NCI-H2227 (cell line): ENCODE data around the gene ZNF215.
"Not testable (repeated sequence)": the region's sequence is repeated elsewhere in the genome, so short reads cannot be mapped to it uniquely, and the experiment has no call there.

Experiments used
- DNase-seq: peaks from one replicate; lab custom pipeline; 2025; ENCODE audit not compliant: unreplicated experiment; lab: John Stamatoyannopoulos, UW

ZNF215 gene

DNA sequence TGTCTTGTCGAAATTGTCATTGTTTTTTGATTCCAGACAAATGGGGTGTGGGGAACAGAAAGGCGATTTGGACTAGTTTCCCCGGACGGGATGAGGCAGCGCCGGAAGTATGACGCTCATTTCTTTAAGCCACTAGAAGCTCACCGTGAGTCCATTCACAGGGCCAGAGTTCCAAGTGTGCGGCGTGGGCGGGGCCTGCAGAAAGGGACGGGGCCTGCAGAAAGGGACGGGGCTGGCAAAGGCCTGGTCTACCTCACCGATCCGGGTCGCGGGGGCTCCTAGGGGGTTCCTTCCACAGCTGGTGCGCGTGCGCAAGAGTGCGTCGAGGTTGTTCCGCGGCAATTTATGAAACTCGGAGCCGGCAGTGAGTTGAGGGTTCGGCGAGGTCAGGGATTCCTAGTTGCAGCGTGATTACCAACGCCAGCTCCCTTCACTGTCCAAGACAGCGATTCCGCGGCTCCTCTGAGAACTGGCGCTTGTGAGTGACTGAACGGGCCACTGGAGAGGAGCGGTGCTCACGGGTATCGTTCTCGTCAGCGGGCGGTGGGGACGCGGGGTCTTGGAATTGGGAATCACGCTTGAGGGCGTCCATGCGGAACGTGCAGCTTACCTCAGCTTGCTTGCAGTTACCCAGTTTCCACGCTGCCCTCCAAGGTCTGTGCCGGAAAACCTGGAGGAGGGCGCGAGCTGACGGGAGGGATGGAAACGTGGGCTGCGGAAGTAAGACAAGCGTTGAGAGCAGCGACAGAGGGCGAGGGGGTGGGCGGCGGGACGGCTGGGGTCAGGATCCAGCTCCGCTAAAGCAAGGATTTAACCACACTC is at the start of gene ZNF215:
ZNF215 (plus strand) TSS at position 219 of the 822 bp plus-strand sequence. CDS start 5,847 bp downstream, outside the sequence.
- DNase-seq, result peak; percentile 38

DNA sequence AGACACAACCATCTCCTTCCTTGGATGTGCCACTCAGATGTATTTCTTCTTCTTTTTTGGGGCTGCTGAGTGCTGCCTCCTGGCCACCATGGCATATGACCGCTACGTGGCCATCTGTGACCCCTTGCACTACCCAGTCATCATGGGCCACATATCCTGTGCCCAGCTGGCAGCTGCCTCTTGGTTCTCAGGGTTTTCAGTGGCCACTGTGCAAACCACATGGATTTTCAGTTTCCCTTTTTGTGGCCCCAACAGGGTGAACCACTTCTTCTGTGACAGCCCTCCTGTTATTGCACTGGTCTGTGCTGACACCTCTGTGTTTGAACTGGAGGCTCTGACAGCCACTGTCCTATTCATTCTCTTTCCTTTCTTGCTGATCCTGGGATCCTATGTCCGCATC is 49.3 kb upstream of the ZNF215 start:
- no peak for DNase-seq

DNA sequence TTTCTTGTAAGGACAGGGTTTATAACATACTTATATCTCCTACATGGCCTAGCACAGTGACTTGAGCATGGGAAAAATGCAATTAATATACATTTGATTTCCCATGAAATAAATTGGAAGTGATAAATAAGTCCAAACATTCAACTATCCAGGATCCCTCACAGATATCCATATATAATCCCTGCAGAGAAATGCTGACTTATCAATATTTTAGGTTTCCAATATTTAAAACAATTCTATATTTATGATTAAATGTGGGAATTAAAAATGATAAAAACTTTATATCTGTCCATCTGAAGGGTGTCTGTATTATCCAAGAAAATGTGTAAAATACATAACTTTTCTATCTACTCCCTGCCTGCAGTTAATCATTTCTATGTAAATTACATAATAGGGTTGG is 43.5 kb upstream of the ZNF215 start:
- no peak for DNase-seq

DNA sequence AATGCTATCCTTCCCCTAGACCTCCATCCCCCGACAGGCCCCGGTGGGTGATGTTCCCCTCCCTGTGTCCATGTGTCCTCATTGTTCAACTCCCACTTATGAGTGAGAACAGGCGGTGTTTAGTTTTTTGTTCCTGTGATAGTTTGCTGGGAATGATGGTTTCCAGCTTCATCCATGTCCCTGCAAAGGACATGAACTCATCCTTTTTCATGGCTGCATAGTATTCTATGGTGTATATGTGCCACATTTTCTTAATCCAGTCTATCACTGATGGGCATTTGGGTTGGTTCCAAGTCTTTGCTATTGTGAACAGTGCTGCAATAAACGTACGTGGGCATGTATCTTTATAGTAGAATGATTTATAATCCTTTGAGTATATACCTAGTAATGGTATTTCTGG is 38.5 kb upstream of the ZNF215 start:
- DNase-seq, result not testable (repeated sequence)

DNA sequence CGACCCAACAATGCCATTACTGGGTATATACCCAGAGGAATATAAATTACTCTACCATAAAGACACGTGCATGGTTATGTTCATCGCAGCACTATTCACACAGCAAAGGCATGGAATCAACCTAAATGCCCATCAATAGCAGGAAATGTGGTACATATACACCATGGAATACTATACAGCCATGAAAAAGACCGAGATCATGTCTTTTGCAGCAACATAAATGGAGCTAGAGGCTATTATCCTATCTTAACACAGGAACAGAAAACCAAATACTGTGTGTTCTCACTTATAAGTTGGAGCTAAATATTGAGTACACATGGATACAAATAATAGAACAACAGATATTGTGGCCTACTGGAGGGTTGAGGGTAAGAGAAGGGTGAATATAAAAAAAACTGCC is 37.4 kb upstream of the ZNF215 start:
- no peak for DNase-seq

DNA sequence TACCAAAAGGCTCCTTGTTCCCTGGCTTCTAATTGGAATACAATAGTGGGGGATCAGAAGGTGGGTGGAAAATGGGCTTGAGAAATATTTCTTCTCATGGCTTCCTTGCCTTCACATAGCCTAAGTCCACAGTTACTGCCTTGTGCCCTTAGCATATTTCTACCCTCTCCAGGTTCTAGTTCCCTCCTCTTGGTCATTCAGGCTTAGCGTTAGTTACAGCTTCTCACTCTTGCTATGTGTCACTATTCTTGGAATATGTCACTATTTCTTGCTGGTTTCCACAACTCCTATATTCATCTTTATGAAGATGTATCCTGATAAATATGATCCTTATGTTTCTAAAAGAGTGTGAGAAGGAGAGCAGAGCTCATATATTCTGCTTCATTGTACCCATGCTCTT is 36.4 kb upstream of the ZNF215 start:
- DNase-seq, result no peak

DNA sequence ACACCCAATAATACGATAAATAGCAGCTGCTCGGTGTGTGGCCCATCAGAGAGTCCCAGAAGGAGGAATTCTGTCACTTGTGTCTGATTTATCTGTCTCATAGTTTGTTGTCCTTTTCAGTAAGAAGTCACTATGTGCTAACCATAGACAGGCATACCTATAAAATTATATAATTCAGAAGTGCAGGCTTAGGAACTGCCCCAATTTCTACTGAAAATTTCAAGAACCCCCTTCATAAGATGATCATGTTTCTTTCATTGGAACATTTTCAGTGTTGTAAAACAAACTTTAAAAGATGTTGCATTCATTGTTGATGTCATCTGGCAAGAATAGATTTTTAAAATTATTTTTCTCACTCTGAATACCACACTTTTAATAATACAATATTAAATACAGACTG is 33.8 kb upstream of the ZNF215 start, which contains the start of gene OR2D2:
OR2D2 (minus strand) TSS at position 101 of the 400 bp plus-strand sequence; CDS start at position 101, 0 bp downstream.
- DNase-seq, result no peak

DNA sequence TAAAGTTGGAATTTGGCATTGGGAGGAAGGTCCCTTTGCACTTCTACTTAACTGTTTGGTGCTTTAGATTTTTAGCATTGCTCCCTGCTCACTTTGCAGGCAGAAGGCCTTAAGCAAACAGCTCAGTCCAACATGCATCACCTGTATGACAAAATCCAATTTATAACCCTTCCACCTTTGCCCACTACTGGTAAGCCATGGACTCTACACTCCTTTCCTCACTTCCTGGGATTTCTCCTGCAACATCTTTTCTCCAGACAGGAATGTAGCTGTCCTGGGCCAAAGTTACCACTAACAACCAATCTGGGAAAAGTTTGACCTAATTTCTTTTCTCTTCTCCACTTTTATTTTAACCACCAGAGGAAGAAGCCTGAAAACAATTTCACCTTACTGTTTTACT is 32.1 kb upstream of the ZNF215 start:
- DNase-seq, result no peak

DNA sequence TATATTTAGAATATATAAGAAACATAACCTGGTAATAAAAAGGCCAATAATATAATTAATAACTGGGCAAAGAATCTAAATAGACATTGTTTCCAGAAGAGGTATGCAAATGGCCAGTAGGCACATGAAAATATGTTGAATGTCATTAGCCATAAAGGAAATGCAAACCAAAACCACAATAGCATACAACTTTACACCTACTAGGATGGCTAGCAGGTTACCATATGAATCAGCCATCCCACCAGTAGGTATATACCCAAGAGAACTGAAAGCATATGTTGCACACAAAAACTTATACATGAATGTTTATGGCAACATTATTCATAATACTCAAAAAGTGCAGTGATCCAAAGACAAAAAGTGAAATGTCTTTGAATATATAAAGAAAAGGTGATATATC is 31.2 kb upstream of the ZNF215 start:
- DNase-seq, result no peak

DNA sequence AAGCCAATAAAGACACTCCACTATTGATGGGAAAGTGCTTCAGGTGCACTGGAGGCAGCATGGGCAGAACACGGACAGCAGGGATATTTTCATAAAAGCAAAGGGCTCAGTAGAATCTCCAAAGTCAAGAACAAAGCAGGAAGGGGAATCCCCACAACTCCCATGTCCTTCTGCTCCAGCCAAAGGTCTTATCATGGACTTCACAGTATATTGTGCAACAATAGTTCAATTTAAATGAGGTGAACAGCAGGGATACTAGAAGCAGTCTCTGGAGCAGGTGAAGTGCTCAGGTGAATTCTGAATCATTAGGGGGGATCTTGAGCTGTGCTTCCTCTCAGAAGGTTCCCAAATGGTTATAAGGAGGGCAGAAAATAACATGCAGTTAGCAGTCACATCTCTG is 27.3 kb upstream of the ZNF215 start:
- no peak for DNase-seq

DNA sequence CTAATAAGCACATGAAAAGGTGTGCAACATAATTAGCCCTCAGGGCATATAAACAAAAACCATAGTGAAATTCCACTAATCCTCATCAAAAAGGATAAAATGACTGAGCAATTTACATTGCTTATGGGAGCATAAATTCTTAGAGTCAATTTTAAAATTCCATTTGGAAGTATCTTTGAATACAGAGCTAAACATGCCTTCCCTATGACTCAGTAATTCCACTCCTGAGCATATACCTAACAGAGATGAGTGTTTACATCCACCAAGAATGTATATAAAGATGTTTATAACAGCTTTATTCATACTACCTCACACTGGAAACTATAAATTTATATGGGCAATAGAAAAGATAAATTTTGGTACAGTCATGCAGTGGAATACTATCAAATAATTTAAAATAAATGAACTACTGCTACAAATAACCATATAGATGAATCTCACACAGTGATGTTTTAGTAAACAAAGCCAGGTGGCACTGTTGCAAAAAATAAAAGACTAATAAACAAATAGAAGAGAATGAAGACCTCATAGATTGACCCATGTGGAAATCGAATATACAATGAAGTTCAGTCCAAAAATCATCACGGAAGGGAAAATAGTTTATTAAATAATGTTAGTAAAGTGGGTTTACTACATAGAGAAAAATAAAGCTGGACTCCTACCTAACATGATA is 25.8 kb upstream of the ZNF215 start:
- no peak for DNase-seq

DNA sequence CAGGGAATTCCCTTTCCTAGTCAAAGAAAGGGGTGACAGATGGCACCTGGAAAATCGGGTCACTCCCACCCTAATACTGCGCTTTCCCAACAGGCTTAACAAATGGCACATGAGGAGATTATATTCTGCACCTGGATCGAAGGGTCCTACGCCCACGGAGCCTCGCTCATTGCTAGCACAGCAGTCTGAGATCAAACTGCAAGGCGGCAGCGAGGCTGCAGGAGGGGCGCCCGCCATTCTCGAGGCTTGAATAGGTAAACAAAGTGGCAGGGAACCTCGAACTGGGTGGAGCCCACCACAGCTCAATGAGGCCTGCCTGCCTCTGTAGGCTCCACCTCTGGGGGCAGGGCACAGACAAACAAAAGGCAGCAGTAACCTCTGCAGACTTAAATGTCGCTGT is 21.4 kb upstream of the ZNF215 start:
- not testable (repeated sequence) for DNase-seq

DNA sequence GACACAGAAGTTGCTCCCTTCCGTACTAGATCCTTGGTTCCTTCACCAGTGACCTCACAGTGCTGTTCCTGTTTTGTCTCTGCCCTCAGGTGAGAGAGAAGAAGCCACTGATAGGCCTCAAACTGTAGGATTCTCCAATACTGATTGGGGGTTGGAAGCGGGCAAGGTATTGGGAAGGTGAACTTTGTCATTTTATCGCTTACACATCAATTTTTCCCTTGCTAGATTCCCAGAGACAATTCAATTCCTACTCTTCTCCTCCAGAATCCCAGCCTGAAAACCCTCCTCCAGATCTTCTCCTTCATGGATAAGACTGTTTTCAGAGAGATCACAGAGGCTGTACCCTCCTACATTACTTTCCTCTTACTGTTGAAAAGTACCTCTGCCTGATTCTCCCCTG is 14.8 kb upstream of the ZNF215 start:
- DNase-seq, result no peak

DNA sequence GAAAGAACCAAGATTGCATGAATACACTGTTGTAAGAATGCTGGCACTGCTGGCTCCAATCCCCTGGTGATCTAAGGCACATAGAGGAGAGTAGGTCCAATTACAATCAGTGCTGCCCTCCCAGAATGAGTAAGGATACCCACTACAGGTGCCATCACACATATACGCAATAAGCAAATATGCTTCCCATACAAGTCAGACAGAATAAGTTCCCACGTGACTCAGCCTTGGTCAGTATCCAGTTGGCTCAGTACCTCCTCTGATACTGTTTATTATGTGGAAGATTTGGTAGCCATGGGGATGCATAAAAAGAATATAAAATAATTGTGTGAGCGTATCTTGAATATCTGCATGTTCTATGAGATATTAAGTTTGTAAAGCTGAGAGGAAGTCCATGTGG is 14.3 kb upstream of the ZNF215 start:
- DNase-seq, result no peak

DNA sequence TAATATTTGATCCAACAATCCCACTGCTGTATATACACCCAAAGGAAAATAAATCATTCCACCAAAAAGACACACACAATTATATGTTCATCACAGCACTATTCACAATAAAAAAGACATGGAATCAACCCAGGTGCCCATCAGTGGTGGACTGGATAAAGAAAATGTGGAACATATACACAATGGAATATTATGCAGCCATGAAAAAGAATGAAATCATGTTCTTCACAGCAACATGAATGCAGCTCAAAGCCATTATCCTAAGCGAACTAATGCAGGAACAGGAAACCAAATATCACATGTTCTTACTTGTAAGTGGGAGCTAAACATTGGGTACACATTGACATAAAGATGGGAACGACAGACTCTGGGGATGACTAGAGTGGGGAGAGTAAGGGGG is 6.5 kb upstream of the ZNF215 start:
- DNase-seq, result no peak

DNA sequence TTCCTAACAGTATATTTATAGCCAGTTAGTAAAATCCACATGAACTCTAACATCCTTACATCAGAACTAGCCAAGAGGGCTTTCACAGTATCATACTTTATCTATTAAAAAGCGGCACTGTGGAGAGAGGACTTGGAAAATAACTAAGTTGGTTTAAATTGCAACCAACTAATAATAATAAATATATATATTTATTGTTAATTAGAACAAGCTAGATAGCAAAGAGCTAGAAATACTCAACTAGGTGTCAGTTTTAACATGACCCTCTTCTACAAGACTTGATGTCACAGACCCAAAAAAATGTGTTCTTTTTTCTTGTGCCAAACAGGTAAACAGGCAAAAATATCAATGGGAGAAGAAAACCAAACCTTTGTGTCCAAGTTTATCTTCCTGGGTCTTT is 5.5 kb upstream of the ZNF215 start, which contains the start of gene OR2D3:
OR2D3 (plus strand) TSS at position 301 of the 400 bp plus-strand sequence; CDS start at position 301, 0 bp downstream.
- no peak for DNase-seq

DNA sequence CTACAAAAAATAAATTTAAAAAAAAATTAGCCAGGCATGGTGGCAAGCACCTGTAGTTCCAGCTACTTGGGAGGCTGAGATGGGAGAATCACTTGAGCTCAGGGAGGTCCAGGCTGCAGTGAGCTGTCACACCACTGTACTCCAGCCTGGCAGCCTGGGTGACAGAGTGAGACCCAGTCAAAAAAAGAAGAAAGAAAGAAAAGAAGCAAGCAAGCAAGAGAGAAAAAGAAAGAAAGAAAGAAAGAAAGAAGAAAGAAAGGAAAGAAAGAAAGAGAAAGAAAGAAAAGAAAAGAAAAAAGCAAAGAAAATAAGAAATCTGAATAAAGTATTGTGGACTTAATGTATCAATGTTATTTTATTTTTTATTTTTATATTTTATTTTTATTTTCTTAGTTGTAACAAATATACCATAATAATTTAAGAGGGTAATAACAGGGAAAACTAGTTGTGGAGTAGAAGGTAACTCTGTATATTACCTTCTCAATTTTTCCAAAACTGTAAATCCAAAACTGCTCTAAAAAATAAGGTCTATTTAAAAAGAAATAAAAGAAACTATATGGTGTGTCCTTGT is 1.1 kb upstream of the ZNF215 start:
- DNase-seq, result no peak

DNA sequence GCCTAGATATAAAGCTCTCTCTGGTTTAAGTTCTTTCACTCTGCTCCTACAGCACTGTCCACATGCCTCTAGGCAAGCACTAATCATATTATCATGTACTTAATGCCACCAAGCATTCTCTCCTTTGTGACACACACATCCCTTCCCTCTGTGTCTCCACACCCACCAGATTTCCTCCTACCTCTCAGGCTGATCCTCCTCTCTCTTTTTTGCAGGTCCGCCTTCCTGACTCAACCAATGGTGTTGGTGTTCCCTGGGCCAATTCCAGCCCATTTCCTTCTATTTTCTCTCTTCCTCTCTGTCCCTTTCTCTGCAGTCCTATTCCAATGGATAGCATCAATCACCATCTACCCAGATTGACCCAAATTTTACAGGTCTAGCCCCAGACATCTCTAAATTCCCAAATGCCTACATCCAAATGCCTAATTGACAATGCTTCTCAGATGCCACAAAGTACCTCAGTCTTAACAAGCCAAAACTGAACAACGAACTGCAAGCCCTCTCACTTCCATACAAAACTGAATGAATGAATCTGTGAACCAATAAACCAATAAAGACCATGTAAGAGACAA is 504 bp upstream of the ZNF215 start:
- DNase-seq, result no peak

DNA sequence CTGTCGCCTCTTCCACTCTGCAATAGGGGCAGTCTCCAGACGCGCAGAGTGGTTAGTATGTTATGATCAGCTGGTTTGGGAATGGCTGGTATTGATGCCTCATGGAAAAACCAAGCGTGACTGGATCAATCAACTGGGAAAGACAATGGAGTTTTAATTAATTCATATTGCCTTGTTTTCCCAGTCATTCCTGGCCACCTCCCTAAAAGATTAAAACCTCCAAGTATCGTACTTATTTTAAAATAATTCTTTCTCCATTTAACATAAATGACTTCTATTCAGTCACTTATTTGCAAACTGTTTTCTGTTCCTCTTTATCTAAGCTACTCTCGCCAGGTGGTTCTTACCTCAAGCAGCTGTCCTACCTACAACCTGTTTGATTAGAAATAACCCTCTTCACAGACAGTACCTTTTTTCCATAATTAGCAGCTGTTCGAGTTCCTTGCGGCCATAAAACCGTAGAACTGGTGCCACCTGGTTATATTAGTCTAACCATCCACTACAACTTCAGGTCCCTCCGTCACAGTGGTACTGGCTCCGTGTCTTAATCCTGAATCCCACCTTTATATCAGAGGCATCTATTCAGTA is 898 bp downstream of the ZNF215 start:
- no peak for DNase-seq

DNA sequence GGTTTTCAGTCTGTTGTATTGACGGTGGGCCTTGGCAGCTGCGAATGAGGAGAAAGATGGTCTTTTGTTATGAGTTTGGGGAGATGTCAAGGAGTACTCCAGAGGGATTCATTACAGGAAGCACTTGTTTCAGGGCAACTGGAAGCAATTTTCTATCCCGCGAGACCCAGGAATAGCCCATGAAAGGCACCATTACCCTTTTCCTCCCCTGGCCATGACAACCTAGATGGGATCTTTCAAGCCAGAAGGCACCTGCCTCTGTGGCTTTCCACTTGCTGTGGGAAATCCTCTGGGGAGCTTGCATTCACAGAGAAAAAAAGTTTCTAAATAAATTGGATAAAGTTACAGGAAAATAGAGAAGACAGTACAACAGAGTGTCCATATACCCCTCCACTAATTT is 2.7 kb downstream of the ZNF215 start:
- no peak for DNase-seq

DNA sequence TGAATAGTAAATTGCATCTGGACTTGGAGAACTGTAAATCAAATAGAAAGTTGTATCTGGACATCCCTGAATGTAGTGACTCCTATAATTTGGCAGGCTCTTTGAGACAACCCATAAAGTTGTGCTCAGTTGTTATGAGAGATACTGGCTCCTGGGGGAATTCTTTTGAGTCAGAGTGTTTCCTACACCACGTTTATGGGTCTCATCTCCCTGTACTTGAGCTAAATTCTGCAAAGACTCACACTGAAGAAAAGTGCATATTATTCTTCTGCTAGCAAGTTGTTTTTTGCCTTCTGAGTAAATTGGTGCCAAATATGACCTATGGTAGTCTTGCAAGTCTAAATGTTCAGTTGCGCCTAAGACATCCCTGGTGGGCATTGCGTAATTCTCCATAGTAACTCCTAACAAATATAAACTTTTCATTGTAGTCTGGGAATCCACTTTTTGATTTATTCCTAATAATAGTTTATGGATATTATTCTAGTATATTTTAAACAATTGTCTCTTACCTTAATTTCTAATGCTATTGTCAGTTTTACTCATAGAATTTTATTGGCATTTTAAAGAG is 5.0 kb downstream of the ZNF215 start:
- no peak for DNase-seq
